ENCODE data around the gene APOBEC3F. TPM values are rescaled to one million over a fixed set of nuclear protein-coding genes. Genes with fewer than 3 reads are reported as not detected.

The APOBEC3F gene
- total RNA-seq, 1 experiment from 2014 or later = 8.9 TPM

GRCh38 chr22:39083212-39084165 is 42.8 kb downstream of the APOBEC3F start:
- no peaks in the 10 kb centered on the region for H4K20me1 ChIP-seq (ENCODE audit: control insufficient read depth, insufficient read depth, insufficient read length)
- no peak overlapping the region for H3K56ac ChIP-seq (ENCODE audit: insufficient read length, low read depth, low read length)
- H3K79me2 ChIP-seq (ENCODE audit: insufficient read depth, low read length) = no peaks in the 10 kb centered on the region
- H3K9ac ChIP-seq (ENCODE audit: extremely low read depth, insufficient read length, low read length) = no peak overlapping the region
- H3K14ac ChIP-seq (ENCODE audit: insufficient read depth, low read length) = no peak overlapping the region
- Mint-ChIP-seq H3K4me3 (no peak overlapping the region), H3K27me3 (ENCODE audit: low read depth) (no peaks in the 10 kb centered on the region; the same call in 1 of the 2 replicates), H3K36me3 (ENCODE audit: insufficient read depth in 1 of 3, low read depth in 3 of 3) (no peaks in the 10 kb centered on the region), H3K4me1 (peaks cover 9 to 32% of the 10 kb centered on the region in 2 experiments), H3K9me3 (no peaks in the 10 kb centered on the region; a peak in 1 of 5 replicates), H3K27ac (no peak overlapping the region)
- no peak overlapping the region for H2BK15ac ChIP-seq (ENCODE audit: low read depth, low read length)
- H2BK120ac ChIP-seq (ENCODE audit: low read depth, low read length, poor library complexity, severe bottlenecking) = no peak overlapping the region
- H3K4ac ChIP-seq (ENCODE audit: low read depth, low read length) = no peak overlapping the region
- H3K23me2 ChIP-seq (ENCODE audit: insufficient read length, low read depth, low read length, poor library complexity, severe bottlenecking) = no peaks in the 10 kb centered on the region
- H3K27me3 ChIP-seq (ENCODE audit: insufficient read depth, low read length) = no peaks in the 10 kb centered on the region
- TF ChIP-seq, protein P1, sequence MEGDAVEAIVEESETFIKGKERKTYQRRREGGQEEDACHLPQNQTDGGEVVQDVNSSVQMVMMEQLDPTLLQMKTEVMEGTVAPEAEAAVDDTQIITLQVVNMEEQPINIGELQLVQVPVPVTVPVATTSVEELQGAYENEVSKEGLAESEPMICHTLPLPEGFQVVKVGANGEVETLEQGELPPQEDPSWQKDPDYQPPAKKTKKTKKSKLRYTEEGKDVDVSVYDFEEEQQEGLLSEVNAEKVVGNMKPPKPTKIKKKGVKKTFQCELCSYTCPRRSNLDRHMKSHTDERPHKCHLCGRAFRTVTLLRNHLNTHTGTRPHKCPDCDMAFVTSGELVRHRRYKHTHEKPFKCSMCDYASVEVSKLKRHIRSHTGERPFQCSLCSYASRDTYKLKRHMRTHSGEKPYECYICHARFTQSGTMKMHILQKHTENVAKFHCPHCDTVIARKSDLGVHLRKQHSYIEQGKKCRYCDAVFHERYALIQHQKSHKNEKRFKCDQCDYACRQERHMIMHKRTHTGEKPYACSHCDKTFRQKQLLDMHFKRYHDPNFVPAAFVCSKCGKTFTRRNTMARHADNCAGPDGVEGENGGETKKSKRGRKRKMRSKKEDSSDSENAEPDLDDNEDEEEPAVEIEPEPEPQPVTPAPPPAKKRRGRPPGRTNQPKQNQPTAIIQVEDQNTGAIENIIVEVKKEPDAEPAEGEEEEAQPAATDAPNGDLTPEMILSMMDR (conservative IDR thresholded peaks at IDR 0.05) = no peak
- H2BK12ac ChIP-seq (ENCODE audit: insufficient read length, low read depth, low read length) = no peak overlapping the region
- no peaks in the 10 kb centered on the region for H3K79me1 ChIP-seq (ENCODE audit: insufficient read depth, low read depth, low read length, poor library complexity, severe bottlenecking)
- H3K23ac ChIP-seq (ENCODE audit: insufficient read length, low read depth, low read length) = no peak overlapping the region
- H2BK20ac ChIP-seq (ENCODE audit: low read depth, low read length, poor library complexity, severe bottlenecking) = no peak overlapping the region
- no peak overlapping the region for H3K27ac ChIP-seq (ENCODE audit: insufficient read length, low read depth, low read length)
- no peak overlapping the region for H3T11ph ChIP-seq (ENCODE audit: low read length)
- H3K4me2 ChIP-seq (ENCODE audit: insufficient read depth, insufficient read length, low read length) = no peak overlapping the region
- no peaks in the 10 kb centered on the region for H3K9me3 ChIP-seq (ENCODE audit: control insufficient read depth, low read depth, low read length)
- no peak overlapping the region for H3K18ac ChIP-seq (ENCODE audit: insufficient read length, low read depth, low read length)
- H4K5ac ChIP-seq (ENCODE audit: insufficient read length, low read depth, low read length) = no peak overlapping the region
- H3K4me1 ChIP-seq (ENCODE audit: insufficient read depth, low read length) = peaks cover 4% of the 10 kb centered on the region; the same call in 1 of the 2 replicates
- no peak overlapping the region for H4K91ac ChIP-seq (ENCODE audit: insufficient read length, low read depth, low read length)
- H2AFZ ChIP-seq (ENCODE audit: low read length) = no peak overlapping the region
- no peak overlapping the region for H2AK5ac ChIP-seq (ENCODE audit: insufficient read length, low read length)
- no peak overlapping the region for H2BK5ac ChIP-seq (ENCODE audit: insufficient read length, low read length)
- H4K8ac ChIP-seq (replicated peaks; ENCODE audit: insufficient read length, low read depth, low read length) = no peak overlapping the region
- WGBS (ENCODE audit: extremely low coverage, insufficient read length, low lambda C conversion rate) = no CpG with 5 or more reads among the region's 14 CpGs
- DNase-seq = no peak

Data from H9 (cell line).